ENCODE results near the gene SUGP1.

Gene SUGP1

DNA sequence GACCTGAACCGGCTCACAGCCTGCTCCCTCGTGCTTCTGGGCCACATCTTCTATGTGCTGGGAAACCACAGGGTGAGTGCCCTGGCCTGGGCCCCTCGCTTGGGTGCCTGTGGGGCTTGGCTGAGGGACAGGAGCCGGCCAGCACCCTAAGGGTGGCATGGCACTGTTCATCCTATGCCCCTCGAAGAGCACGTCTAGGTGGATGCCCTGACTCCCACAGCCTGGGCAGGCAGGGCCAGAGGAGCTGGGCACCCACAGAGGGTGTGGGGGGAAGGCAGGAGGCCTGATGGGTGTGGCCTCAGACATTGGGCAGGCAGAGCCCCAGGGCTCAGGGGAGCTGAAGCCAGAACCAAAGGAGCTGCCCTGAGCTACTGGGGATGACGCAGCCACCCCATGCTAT, 29.1 kb upstream of the SUGP1 start:
- H3K4me3 ChIP-seq (replicated peaks in 1 of 2; ENCODE audit: low read depth in 2 of 2, low read length in 2 of 2): no peak overlapping the region
- TF ChIP-seq, protein P1, sequence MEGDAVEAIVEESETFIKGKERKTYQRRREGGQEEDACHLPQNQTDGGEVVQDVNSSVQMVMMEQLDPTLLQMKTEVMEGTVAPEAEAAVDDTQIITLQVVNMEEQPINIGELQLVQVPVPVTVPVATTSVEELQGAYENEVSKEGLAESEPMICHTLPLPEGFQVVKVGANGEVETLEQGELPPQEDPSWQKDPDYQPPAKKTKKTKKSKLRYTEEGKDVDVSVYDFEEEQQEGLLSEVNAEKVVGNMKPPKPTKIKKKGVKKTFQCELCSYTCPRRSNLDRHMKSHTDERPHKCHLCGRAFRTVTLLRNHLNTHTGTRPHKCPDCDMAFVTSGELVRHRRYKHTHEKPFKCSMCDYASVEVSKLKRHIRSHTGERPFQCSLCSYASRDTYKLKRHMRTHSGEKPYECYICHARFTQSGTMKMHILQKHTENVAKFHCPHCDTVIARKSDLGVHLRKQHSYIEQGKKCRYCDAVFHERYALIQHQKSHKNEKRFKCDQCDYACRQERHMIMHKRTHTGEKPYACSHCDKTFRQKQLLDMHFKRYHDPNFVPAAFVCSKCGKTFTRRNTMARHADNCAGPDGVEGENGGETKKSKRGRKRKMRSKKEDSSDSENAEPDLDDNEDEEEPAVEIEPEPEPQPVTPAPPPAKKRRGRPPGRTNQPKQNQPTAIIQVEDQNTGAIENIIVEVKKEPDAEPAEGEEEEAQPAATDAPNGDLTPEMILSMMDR (IDR thresholded peaks at IDR 0.05; ENCODE audit: low read depth, low read length): no peak
- DNase-seq (ENCODE audit: low read depth in 2 of 2): no peak

DNA sequence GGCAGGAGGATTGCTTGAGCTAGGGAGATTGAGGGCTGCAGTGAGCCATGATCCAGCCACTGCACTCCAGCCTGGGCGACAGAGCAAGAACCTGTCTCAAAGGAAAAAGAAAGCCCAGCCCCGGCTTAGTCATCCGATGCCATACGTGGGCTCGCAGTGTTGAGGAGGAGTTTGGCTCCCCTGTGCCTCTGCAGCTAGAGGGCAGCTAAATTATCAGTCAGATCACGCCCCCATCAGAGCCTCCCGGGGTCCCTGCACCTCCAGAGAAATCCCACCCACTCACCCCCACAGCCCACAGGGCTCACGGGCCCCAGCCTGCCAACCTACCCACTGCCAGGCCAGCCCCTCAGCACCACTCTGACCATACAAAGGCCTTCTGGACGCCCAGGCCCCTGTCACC, 28.0 kb upstream of the SUGP1 start:
- H3K4me3 ChIP-seq (replicated peaks in 1 of 2; ENCODE audit: low read depth in 2 of 2, low read length in 2 of 2): no peak overlapping the region
- peak in 1 of 2 donors; percentile 28 for DNase-seq (ENCODE audit: low read depth in 2 of 2)
- TF ChIP-seq, protein P1 (IDR thresholded peaks at IDR 0.05; ENCODE audit: low read depth, low read length): no peak

DNA sequence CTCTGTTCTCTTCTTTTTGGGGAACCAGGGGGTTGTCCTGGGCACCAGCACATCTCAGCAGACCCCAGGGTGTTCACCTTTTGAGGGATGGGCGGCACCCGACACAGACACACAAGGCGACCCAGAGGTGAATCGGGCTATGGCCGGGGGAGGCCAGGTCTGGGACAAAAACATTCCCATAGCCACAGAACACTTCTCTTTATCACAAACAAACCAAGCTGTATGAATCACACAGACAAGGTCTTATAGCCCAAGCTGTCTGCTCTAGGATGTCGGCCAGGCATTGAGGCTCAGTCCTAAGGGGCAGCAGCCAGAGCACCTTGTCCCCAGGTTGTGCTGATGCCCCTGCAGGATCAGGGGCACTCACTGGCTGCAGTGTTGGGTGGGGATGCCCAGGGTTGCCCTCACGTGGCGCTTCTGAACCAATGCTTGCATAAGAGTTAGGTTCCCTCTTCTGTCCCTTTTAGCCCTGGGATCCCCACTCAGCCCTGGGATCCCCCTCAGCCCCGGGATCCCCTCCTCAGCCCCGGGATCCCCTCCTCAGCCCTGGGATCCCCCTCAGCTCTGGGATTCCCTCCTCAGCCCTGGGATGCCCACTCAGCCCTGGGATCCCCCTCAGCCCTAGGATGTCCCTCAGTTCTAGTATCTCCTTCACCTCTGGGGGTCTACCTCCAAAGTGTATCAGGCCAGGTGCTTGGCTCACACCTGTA, 27.2 kb upstream of the SUGP1 start:
- TF ChIP-seq, protein P1 (IDR thresholded peaks at IDR 0.05; ENCODE audit: low read depth, low read length): no peak
- no peak overlapping the region for H3K4me3 ChIP-seq (replicated peaks in 1 of 2; ENCODE audit: low read depth in 2 of 2, low read length in 2 of 2)
- no peak for DNase-seq (ENCODE audit: low read depth in 2 of 2)

DNA sequence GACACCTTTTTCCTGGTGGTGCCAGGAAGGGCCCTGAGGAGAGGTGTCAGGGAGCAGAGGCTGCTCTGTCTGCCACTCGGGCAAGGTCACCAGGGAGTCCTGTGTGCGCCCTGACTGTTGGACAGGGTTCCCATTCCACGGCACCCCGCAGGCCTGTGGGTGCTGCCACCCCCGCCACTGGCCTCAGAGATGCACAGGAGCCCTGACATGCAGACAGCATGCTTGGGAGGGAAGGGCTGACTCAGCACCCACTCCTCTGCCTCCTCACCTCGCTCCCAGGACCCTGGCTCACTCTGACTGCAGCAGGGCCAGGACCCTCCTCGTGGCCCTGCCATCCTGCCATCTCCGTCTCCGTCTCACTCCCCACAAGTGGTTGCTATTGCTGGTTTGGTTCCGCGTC, 25.7 kb upstream of the SUGP1 start:
- no peak for DNase-seq (ENCODE audit: low read depth in 2 of 2)
- no peak overlapping the region for H3K4me3 ChIP-seq (replicated peaks in 1 of 2; ENCODE audit: low read depth in 2 of 2, low read length in 2 of 2)
- TF ChIP-seq, protein P1 (IDR thresholded peaks at IDR 0.05; ENCODE audit: low read depth, low read length): no peak

DNA sequence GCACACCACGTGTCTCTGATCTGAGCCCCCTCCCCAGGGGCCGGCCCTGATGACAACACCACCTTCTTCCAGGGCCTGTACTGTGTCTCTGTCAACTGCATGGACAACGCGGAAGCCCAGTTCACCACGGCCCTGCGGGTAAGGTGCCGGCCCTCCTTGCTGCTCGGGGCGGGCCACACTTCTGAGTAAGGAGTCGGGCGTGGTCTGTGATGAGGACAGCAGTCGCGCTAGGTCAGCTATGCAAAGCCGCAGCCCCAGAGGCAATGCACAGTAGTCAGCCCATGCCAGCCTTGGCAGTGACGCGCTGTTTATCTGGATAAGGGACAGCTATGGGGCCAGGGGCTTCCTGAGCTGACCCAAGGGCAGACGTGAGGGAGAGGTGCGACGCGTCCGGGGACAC, 24.9 kb upstream of the SUGP1 start:
- TF ChIP-seq, protein P1 (IDR thresholded peaks at IDR 0.05; ENCODE audit: low read depth, low read length): no peak
- DNase-seq (ENCODE audit: low read depth in 2 of 2): no peak
- no peak overlapping the region for H3K4me3 ChIP-seq (replicated peaks in 1 of 2; ENCODE audit: low read depth in 2 of 2, low read length in 2 of 2)

DNA sequence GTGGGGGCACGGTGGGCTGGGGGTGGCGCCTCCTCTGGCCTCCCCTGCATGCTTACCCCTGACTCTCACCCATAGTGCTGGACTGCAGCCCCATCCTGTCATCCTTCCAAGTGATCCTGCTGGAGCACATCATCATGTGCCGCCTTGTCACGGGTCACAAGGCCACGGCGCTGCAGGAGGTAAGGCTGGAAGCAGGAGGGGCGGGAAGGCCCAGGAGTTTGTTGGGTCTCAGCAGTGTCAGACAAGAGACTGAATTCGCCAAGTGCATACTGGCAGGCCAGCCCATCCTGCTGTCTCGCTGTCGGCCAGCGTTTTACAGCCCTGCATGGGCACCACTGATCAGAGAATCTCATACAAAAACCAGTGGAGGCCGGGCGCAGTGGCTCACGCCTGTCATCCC, 23.5 kb upstream of the SUGP1 start:
- H3K4me3 ChIP-seq (replicated peaks in 1 of 2; ENCODE audit: low read depth in 2 of 2, low read length in 2 of 2): no peak overlapping the region
- TF ChIP-seq, protein P1 (IDR thresholded peaks at IDR 0.05; ENCODE audit: low read depth, low read length): no peak
- no peak for DNase-seq (ENCODE audit: low read depth in 2 of 2)

DNA sequence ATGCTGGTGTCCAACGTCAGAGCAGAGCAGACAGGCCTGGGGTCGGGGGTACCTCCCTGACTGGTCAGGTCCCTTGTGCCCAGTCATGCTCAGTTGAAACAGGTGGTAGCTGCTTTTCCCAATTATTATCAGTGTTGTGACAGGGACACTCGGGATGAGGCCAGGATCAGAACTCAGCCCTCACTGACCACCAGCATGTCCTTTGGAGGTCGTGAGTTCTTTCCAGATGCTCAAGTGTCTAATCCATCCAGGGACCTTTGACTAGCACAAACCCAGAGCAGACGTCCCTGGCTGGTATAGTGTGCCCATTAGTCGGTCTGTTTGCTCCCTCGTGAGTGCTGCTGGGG, 22.7 kb upstream of the SUGP1 start:
- TF ChIP-seq, protein P1 (IDR thresholded peaks at IDR 0.05; ENCODE audit: low read depth, low read length): no peak
- no peak overlapping the region for H3K4me3 ChIP-seq (replicated peaks in 1 of 2; ENCODE audit: low read depth in 2 of 2, low read length in 2 of 2)
- no peak for DNase-seq (ENCODE audit: low read depth in 2 of 2)
